GM12878 (cell line): ENCODE results near the gene SRPX2. TPM values are rescaled to one million over a fixed set of nuclear protein-coding genes. Genes with fewer than 3 reads are reported as not detected.

Experiments
- ATAC-seq: fragments of 200-7000 bp; cut with Tn5 transposase; 3 replicates; pipeline ENCODE4 v1.9.1; 2020; ENCODE audit warnings: mild to moderate bottlenecking, moderate library complexity
- BruUV-seq: library from RNA; stranded (reverse); fragments of 400-500 nt; replicated peaks from 2 replicates; lab custom pipeline; 2021; lab: Mats Ljungman, UMichigan
- CTCF ChIA-PET: fragments of 300-600 bp; sonication (Branson Sonifier 250); formaldehyde crosslinking; extraction: SDS; loops from one replicate; lab custom pipeline; 2021; ENCODE audit warnings: inconsistent platforms; lab: Yijun Ruan, JAX
- POLR2A ChIA-PET: fragments of 350-600 bp; formaldehyde crosslinking; extraction: SDS; loops from one replicate; lab custom pipeline; 2021; ENCODE audit warnings: inconsistent platforms; lab: Charles Lee
- RAD21 ChIA-PET: fragments of 300-600 bp; sonication (Branson Sonifier 250); formaldehyde crosslinking; loops from one replicate; lab custom pipeline; 2023; ENCODE audit warnings: antibody characterized with exemption; ENCODE audit not compliant: unreplicated experiment; lab: Charles Lee
- SMC1A ChIA-PET: fragments of 300-600 bp; sonication (Branson Sonifier 250); formaldehyde crosslinking; loops from one replicate; lab custom pipeline; 2023; ENCODE audit not compliant: unreplicated experiment, uncharacterized antibody; lab: Charles Lee
- DNase-seq: peaks from one replicate; pipeline ENCODE4 v3.0.0-alpha.2; 2011; ENCODE audit warnings: low read depth, low spot score
- FAIRE-seq: peaks from 3 replicates; lab custom pipeline; 2011; peaks lifted over from hg19 to GRCh38; lab: Jason Lieb, UNC
- H2AFZ ChIP-seq: 2 replicates; pipeline ENCODE4 v1.6.0; 2011; ENCODE audit warnings: low read depth, low read length, control low read depth; ENCODE audit not compliant: control insufficient read depth
- H3K27ac ChIP-seq: 2 replicates; pipeline ENCODE4 v1.5.1; 2011; ENCODE audit warnings: control low read depth; ENCODE audit not compliant: control insufficient read depth, insufficient read depth
- H3K27me3 ChIP-seq, 2 experiments: replicated peaks in 1 of 2; 2 replicates each; pipeline versions ENCODE4 v1.6.0 to v1.6.1; 2011; ENCODE audit warnings: low read length in 1 of 2; ENCODE audit not compliant: control insufficient read depth in 2 of 2, insufficient read depth in 2 of 2
- H3K36me3 ChIP-seq, 2 experiments: 2 replicates each; pipeline ENCODE4 v1.5.1; 2011; ENCODE audit warnings: low read length in 1 of 2; ENCODE audit not compliant: control insufficient read depth in 2 of 2, insufficient read depth in 2 of 2
- H3K4me1 ChIP-seq: 2 replicates; pipeline ENCODE4 v1.6.1; 2011; ENCODE audit warnings: mild to moderate bottlenecking, low read length, moderate library complexity, mixed read lengths; ENCODE audit not compliant: control insufficient read depth, insufficient read depth
- H3K4me2 ChIP-seq: 2 replicates; pipeline ENCODE4 v1.6.0; 2011; ENCODE audit warnings: control low read depth; ENCODE audit not compliant: control insufficient read depth, insufficient read depth
- H3K4me3 ChIP-seq: fragments of 200-600 bp; sonication (generic); 2 replicates; pipeline ENCODE4 v1.5.1; 2016
- H3K79me2 ChIP-seq: 2 replicates; pipeline ENCODE4 v1.6.0; 2011; ENCODE audit warnings: low read length; ENCODE audit not compliant: control insufficient read depth, insufficient read depth
- H3K9ac ChIP-seq: 2 replicates; pipeline ENCODE4 v1.8.0; 2011; ENCODE audit warnings: low read length, control low read depth, mixed read lengths; ENCODE audit not compliant: control insufficient read depth, insufficient read depth
- H3K9me3 ChIP-seq: replicated peaks from 3 replicates; pipeline ENCODE4 v1.5.1; 2011; ENCODE audit warnings: mild to moderate bottlenecking, low read length; ENCODE audit not compliant: control insufficient read depth, insufficient read depth
- H4K20me1 ChIP-seq: 2 replicates; pipeline ENCODE4 v1.6.0; 2011; ENCODE audit not compliant: control insufficient read depth, insufficient read depth
- BHLHE40 ChIP-seq, 2 experiments: fragments of 450-650 bp in 1 of 2; IDR thresholded peaks; 2 replicates each; pipeline ENCODE4 v1.6.1; 2011 to 2017; ENCODE audit warnings: low read depth in 2 of 2, borderline replicate concordance in 1 of 2, improper control_type of control experiment in 1 of 2, low read length in 1 of 2, mild to moderate bottlenecking in 1 of 2
- CREB1 ChIP-seq: IDR thresholded peaks from 2 replicates; pipeline ENCODE4 v1.6.1; 2012; ENCODE audit warnings: low read depth, mild to moderate bottlenecking, inconsistent platforms
- HDAC6 ChIP-seq: fragments of 200-600 bp; sonication (generic); IDR thresholded peaks from one replicate; pipeline ENCODE4 v1.8.0; 2017; ENCODE audit warnings: antibody characterized with exemption; ENCODE audit not compliant: unreplicated experiment
- RAD21 ChIP-seq: IDR thresholded peaks from 2 replicates; pipeline ENCODE4 v1.6.1; 2011; ENCODE audit warnings: mild to moderate bottlenecking, low read depth, low read length, moderate library complexity; ENCODE audit not compliant: insufficient read depth
- RAD51 ChIP-seq: fragments of 450-650 bp; IDR thresholded peaks from 2 replicates; pipeline ENCODE4 v1.6.1; 2016; ENCODE audit warnings: moderate library complexity, mild to moderate bottlenecking, inconsistent platforms
- RUNX3 ChIP-seq: IDR thresholded peaks from 2 replicates; pipeline ENCODE4 v1.6.1; 2012; ENCODE audit warnings: low read length, inconsistent platforms
- YY1 ChIP-seq: IDR thresholded peaks from 2 replicates; pipeline ENCODE4 v1.6.1; 2011; ENCODE audit warnings: low read depth, mild to moderate bottlenecking, low read length
- ZSCAN29 ChIP-seq: fragments of 450-650 bp; IDR thresholded peaks from 2 replicates; pipeline ENCODE4 v1.6.1; 2017; ENCODE audit warnings: mild to moderate bottlenecking, moderate library complexity
- WGBS: methylation state at CpG from one replicate; pipeline ENCODE4 v1.1.6; 2016; ENCODE audit warnings: low lambda C conversion rate; ENCODE audit not compliant: insufficient replicate concordance, insufficient coverage; ENCODE audit errors: missing lambda C conversion rate; 5-methylcytosine and 5-hydroxymethylcytosine counted together
- in situ Hi-C: fragments of 300-500 bp; cut with MboI; formaldehyde crosslinking; loops from 9 replicates; pipeline ENCODE4 v1.14.3; 2018; ENCODE audit warnings: mixed read lengths
- intact Hi-C: fragments of 100-400 bp; cut with micrococcal nuclease; formaldehyde crosslinking; loops from one replicate; pipeline ENCODE4 v1.14.2; 2022; ENCODE audit not compliant: unreplicated experiment
- polyA plus RNA-seq, 11 experiments: library from polyadenylated mRNA; depleted of rRNA in 4 of 11; unstranded in 6 of 11; stranded (reverse) in 5 of 11; fragments of >200 nt; fragmentation: Nextera tagmentation in 4 of 11; fragmentation: Illumina TruSeq in 1 of 11; extraction: Ambion mirVana in 4 of 11; extraction: Trizol in 1 of 11; gene quantifications; 1 replicate in 1 of 11; 2 replicates in 10 of 11; pipeline versions ENCODE4 v1.2.1 to v1.2.3, GENCODE V29; 2011 to 2016; ENCODE audit warnings: inconsistent platforms in 2 of 11, missing spikeins in 2 of 11, low read depth in 1 of 11
- total RNA-seq, 4 experiments: library from RNA; depleted of rRNA in 3 of 4; stranded (reverse); fragments of >200 nt in 3 of 4; fragmentation: Illumina TruSeq in 1 of 4; extraction: Trizol in 1 of 4; gene quantifications; 2 replicates each; pipeline versions ENCODE4 v1.2.1 to v1.2.3, GENCODE V29; 2013 to 2021
- TF ChIP-seq, protein P1 (sequence below): IDR thresholded peaks from 2 replicates; pipeline ENCODE4 v1.6.1; 2012; ENCODE audit warnings: low read depth, low read length, improper control_type of control experiment
- TF ChIP-seq, protein P2 (sequence below): fragments of 450-650 bp; formaldehyde crosslinking; IDR thresholded peaks from 2 replicates; pipeline ENCODE4 v1.4.0; 2022; ENCODE audit warnings: mild to moderate bottlenecking, moderate library complexity

SRPX2 gene
- total and polyA plus RNA-seq, 10 of the 15 experiments (the other 5 are each of a cell fraction or from before 2014, with no cell fraction given) = not detected

DNA sequence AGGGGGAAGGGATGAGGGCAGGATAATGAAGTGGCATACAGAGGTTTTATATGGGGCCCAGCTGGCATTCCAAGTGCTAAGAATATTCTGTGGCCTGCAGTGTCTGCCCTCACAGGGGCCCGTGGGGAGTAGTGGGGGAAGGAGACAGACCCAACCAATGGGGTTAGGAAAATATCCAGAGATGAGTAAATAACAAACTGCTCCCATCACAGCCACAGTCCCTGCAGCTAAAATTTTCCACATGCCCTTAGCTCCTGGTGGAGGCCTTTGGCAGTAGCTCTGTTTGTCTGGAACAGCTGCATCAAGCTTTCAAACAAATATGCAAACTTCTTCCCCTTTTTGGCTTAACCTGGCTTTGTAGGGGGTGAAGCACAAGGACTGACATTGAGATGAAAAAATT lies 3.1 kb downstream of the SRPX2 start (continued):
- TF ChIP-seq HDAC6 (no peak), RAD21 (no peak), RUNX3 (no peak), RAD51 (no peak), YY1 (no peak), ZSCAN29 (no peak)
- TF ChIP-seq, protein P1, sequence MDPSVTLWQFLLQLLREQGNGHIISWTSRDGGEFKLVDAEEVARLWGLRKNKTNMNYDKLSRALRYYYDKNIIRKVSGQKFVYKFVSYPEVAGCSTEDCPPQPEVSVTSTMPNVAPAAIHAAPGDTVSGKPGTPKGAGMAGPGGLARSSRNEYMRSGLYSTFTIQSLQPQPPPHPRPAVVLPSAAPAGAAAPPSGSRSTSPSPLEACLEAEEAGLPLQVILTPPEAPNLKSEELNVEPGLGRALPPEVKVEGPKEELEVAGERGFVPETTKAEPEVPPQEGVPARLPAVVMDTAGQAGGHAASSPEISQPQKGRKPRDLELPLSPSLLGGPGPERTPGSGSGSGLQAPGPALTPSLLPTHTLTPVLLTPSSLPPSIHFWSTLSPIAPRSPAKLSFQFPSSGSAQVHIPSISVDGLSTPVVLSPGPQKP = no peak
- TF ChIP-seq, protein P2, sequence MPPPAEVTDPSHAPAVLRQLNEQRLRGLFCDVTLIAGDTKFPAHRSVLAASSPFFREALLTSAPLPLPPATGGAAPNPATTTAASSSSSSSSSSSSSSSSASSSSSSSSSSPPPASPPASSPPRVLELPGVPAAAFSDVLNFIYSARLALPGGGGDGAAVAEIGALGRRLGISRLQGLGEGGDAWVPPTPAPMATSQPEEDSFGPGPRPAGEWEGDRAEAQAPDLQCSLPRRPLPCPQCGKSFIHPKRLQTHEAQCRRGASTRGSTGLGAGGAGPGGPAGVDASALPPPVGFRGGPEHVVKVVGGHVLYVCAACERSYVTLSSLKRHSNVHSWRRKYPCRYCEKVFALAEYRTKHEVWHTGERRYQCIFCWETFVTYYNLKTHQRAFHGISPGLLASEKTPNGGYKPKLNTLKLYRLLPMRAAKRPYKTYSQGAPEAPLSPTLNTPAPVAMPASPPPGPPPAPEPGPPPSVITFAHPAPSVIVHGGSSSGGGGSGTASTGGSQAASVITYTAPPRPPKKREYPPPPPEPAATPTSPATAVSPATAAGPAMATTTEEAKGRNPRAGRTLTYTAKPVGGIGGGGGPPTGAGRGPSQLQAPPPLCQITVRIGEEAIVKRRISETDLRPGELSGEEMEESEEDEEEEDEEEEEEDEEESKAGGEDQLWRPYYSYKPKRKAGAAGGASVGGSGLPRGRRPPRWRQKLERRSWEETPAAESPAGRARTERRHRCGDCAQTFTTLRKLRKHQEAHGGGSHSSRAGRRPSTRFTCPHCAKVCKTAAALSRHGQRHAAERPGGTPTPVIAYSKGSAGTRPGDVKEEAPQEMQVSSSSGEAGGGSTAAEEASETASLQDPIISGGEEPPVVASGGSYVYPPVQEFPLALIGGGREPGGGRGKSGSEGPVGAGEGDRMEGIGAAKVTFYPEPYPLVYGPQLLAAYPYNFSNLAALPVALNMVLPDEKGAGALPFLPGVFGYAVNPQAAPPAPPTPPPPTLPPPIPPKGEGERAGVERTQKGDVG (CRISPR knock-in tag) = no peak
- TF ChIP-seq, all 136 proteins: peak for 0

DNA sequence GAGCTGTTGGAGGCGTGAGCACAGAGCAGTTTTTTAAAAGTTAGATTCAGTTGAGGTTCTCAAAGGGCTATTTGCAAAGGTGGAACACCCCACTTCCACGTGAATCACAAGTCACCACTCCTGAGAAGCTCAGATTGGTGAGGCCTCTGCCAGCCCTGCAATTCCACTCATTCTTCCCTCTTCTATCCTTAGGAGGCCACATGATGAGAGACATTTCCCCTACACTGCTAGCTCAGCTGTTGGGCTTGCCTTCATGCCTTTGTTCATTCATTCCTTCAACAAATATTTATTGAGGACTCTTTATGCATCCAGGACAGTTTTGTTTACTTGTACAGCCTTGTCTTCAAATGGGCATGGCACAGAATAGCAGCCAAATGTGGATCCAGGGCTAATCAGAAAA lies 3.7 kb downstream of the SRPX2 start:
- H3K27me3 ChIP-seq = no peaks in the 10 kb centered on the region; a peak in 1 of 4 replicates
- ChIA-PET RAD21 (no interaction called here), CTCF (interaction anchor here (1.3 to 1.6 kb wide), 3 partner anchors 10 to 24 kb away, joined by 3 to 5 read pairs (median 4); no protein-coding TSS in a partner anchor), SMC1A (no interaction called here), POLR2A (no interaction called here)
- ATAC-seq = no peak
- in situ Hi-C loops = no loop called here
- no peaks in the 10 kb centered on the region for H3K79me2 ChIP-seq
- FAIRE-seq = no peak
- BruUV-seq = no TSS peak
- WGBS = 0% methylated on average over 2 of the region's 2 CpGs
- no peak for TF ChIP-seq CREB1
- TF ChIP-seq BHLHE40 (IDR thresholded peaks at IDR 0.05; ENCODE audit: borderline replicate concordance in 1 of 2, low read depth in 2 of 2, low read length in 1 of 2) = no peak
- no peaks in the 10 kb centered on the region for H4K20me1 ChIP-seq
- no peak overlapping the region for H2AFZ ChIP-seq
- H3K27ac ChIP-seq = no peak overlapping the region
- H3K4me1 ChIP-seq = no peaks in the 10 kb centered on the region
- no peaks in the 10 kb centered on the region for H3K36me3 ChIP-seq
- H3K9ac ChIP-seq = no peak overlapping the region
- H3K4me2 ChIP-seq = no peak overlapping the region
- intact Hi-C loops = no loop called here
- H3K4me3 ChIP-seq = no peak overlapping the region
- no peak for DNase-seq
- H3K9me3 ChIP-seq = no peaks in the 10 kb centered on the region
